Keratinocyte (primary cell): ENCODE data around the gene MAML2.

Experiments
- EZH2 ChIP-seq: IDR thresholded peaks from one replicate; pipeline ENCODE4 v1.6.1; 2012; ENCODE audit warnings: inconsistent platforms, mild to moderate bottlenecking, low read length, moderate library complexity
- TF ChIP-seq, protein P1 (sequence below), 3 experiments: IDR thresholded peaks in 1 of 3; conservative IDR thresholded peaks in 1 of 3; optimal IDR thresholded peaks in 1 of 3; 2 replicates in 2 of 3; 3 replicates in 1 of 3; pipeline versions ENCODE3 to v1.5.1; 2011; ENCODE audit warnings: low read length in 3 of 3, mild to moderate bottlenecking in 3 of 3, moderate library complexity in 2 of 3, control low read depth in 1 of 3, inconsistent platforms in 1 of 3; ENCODE audit not compliant: insufficient read depth in 2 of 3; ENCODE audit errors: extremely low read depth in 1 of 3

GRCh38 chr11:96313163-96313562 lies 29.8 kb downstream of the MAML2 start:
- TF ChIP-seq EZH2: no peak
- TF ChIP-seq, protein P1, sequence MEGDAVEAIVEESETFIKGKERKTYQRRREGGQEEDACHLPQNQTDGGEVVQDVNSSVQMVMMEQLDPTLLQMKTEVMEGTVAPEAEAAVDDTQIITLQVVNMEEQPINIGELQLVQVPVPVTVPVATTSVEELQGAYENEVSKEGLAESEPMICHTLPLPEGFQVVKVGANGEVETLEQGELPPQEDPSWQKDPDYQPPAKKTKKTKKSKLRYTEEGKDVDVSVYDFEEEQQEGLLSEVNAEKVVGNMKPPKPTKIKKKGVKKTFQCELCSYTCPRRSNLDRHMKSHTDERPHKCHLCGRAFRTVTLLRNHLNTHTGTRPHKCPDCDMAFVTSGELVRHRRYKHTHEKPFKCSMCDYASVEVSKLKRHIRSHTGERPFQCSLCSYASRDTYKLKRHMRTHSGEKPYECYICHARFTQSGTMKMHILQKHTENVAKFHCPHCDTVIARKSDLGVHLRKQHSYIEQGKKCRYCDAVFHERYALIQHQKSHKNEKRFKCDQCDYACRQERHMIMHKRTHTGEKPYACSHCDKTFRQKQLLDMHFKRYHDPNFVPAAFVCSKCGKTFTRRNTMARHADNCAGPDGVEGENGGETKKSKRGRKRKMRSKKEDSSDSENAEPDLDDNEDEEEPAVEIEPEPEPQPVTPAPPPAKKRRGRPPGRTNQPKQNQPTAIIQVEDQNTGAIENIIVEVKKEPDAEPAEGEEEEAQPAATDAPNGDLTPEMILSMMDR (optimal IDR thresholded peaks at IDR 0.05 in 1 of 3, IDR thresholded peaks at IDR 0.05 in 1 of 3, conservative IDR thresholded peaks at IDR 0.05 in 1 of 3; ENCODE audit: extremely low read depth in 1 of 3, insufficient read depth in 2 of 3, low read length in 3 of 3): no peak
